HG02840 (cell line): ENCODE data around the gene P2RY8.
"Not testable (repeated sequence)": the region's sequence is repeated elsewhere in the genome, so short reads cannot be mapped to it uniquely, and the experiment has no call there.

Experiments
- ATAC-seq: cut with Tn5 transposase; IDR thresholded peaks from one replicate; pipeline ENCODE4 v1.9.1; 2021; ENCODE audit warnings: mild to moderate bottlenecking, moderate library complexity, moderate number of reproducible peaks; ENCODE audit not compliant: unreplicated experiment, low FRiP score

The P2RY8 gene

GRCh38 chrX:1449036-1449822, 87.8 kb downstream of the P2RY8 start:
- ATAC-seq, result no peak

DNA sequence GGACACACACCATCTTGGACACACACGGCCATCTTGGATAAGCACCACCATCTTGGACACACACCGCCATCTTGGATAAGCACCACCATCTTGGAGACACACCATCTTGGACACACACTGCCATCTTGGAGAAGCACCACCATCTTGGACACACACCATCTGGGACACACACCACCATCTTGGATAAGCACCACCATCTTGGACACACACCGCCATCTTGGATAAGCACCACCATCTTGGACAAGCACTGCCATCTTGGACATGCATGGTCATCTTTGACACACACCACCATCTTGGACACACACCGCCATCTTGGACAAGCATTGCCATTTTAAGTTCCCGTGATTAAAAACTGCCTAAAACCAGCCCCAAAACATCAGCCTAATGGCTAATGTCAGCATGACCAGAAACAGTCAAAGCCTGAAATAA, 88.4 kb downstream of the P2RY8 start:
- ATAC-seq, result not testable (repeated sequence)

DNA sequence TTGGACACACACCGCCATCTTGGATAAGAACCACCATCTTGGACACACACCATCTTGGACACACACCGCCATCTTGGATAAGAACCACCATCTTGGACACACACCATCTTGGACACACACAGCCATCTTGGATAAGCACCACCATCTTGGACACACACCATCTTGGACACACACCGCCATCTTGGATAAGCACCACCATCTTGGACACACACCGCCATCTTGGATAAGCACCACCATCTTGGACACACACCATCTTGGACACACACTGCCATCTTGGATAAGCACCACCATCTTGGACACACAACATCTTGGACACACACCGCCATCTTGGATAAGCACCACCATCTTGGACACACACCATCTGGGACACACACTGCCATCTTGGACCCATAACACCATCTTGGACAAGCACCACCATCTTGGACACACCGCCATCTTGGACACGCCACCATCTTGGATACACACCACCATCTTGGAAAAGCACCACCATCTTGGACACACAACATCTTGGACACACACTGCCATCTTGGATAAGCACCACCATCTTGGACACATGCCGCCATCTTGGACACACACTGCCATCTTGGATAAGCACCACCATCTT, 88.9 kb downstream of the P2RY8 start:
- not testable (repeated sequence) for ATAC-seq

- ATAC-seq, result not testable (repeated sequence)
Observed at GRCh38 chrX:1446984-1447968, 89.7 kb downstream of the P2RY8 start.

DNA sequence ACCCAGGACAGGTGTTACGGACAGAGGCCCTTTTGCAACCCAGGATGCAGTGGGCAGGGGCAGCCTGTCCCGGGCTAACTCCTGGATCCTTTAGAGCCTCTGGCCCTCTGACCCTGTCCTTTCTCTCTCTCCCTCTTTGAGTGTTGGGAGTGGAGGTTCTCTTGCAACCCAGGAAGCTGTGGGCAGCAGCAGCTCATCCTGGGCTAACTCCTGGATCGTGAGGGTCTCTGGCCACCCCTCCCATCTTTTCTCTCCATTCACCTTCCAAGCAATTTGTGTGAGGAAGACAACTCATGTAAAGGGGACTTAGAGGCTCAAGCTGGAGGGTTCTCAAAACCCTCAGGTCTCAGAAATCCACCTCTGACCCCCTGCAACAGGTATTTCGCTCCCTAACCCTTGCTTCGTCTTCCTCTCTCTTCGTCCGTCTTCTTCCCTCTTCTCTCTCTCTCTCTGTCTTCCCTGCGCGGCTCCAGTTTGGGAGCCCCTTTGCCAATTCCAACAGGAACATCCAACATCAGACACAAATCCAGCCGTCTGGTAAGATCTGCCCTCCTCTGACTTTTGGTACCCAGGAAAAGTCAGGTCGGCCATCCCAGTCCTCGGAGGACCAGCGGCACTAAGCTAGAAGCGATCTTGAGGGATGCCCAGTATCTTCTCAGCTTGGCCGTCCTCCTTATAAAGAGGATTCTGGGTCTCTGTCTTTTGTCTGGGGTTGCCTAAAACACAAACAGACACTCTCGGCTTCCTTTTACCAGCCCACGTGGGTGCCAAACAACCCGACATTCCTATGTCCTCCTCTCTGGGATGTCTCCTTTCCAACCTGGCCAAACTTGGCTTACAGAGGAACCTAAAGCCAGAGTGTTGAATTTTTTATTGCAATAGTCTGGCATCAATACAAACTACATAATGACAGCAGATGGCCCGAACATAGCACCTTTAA, 92.2 kb downstream of the P2RY8 start:
- ATAC-seq, result no peak

DNA sequence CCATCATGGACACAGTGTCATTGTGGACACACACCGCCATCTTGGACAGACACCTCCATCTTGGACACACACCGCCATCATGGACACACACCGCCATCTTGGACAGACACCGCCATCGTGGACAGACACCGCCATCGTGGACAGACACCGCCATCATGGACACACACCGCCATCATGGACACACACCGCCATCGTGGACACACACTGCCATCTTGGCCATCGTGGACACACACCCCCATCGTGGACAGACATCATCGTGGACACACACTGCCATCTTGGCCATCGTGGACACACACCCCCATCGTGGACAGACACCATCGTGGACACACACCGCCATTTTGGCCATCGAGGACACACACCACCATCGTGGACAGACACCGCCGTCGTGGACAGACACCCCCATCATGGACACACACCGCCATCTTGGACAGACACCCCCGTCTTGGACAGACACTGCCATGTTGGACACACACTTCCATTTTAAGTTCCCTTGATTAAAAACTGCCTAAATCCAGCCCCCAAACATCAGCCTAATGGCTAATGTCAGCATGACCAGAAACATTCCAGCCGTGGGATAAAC, 93.4 kb downstream of the P2RY8 start:
- no peak for ATAC-seq

DNA sequence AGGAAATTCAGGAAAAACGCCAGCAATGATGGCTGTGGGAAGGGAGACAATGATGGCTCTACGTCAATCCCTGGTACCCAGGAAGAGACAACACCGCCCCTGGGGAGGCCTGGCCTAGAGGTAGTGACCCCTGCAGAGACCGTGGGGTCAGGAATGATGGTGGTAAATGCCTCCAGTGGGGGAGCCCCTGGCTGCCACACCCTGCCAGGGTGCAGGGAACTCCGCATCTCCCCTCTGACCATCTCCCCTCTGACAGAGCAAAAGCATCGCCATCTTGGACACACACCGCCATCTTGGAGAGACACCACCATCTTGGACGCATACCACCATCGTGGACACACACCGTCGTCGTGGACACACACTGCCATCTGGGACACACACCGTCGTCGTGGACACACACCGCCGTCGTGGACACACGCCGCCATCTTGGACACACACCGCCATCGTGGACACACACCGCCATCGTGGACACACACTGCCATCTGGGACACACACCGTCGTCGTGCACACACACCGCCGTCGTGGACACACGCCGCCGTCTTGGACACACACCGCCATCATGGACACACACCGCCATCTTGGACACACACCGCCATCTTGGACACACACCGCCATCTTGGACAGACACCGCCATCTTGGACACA, 94.1 kb downstream of the P2RY8 start:
- no peak for ATAC-seq

DNA sequence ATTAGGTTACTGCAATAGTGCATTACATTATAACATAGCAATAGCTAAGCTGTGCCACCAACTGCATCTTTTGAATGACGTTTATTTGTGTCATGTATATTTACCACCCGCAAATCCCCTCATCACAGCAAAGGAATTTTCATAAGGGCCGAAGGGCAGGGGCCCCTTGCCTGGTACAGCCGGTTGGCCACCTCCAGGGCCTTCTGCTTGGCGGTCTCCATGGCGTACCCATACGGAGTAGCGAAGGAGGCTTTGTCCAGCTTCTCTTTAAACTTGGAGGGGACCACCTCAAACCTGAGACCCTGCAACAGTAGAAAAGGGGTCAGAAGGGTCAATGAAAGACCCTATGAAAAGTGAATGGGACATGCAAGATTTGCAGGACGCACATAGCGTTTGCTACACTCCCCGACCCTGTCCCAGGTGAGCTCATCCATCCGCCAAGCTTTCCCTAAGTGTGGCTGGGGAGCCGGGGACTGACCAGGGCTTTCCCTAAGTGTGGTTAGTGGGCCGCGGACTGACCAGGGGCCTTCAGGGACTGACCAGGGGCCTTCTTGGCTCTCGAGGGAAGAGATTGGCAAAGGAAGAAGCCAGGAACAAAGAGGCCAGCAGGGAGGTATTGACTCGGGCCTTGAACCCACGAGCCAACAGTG, 94.8 kb downstream of the P2RY8 start:
- ATAC-seq, result no peak

DNA sequence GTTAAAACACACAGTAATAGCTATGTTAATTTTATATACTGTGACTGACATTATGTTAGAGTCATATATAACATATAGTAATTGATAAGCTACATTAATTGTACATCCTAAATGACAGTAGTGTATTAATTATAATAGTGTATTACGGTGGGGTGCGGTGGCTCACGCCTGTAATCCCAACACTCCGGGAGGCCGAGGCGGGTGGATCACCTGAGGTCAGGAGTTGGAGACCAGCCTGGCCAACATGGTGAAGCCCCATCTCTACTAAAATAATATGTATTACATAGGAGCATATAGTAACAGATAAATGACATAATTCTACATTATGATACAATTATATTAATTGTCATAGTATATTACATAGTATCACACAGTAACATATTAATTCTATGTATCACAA, 96.5 kb downstream of the P2RY8 start:
- no peak for ATAC-seq

- no peak for ATAC-seq
Observed at GRCh38 chrX:1435241-1435895, 101.6 kb downstream of the P2RY8 start.

- no peak for ATAC-seq
Observed at GRCh38 chrX:1434871-1435240, 102.1 kb downstream of the P2RY8 start.

DNA sequence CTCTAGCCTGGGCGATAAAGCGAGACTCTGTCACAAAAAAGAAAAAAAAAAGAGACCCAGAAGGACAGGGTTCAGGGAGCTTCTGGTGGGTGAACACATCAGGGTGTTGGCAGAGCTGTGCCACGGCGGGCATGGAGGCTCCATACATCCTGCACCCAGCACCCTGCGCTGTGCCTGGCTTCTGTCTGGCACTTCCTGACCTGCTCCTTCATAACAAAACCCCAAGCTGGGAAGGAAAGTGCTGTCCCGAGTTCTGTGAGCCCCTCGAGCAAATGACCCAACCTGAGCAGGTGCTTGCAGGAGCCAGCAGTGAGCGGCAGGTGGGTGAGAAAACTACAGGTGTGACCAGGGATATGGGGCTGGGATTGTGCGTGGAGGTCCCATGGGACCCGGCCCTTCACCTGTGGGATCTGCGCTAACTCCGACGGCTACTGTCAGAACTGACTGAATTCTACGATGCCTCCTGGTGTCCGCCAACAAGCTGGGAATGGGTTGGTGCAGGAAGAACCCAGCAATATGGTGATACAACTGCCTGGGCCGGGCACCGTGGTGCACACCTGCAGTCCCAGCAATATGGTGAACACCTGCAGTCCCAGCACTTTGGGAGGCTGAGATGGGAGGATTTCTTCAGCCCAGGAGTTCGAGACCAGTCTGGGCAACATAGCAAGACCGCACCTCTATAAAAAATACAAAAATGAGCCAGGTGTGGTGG, 103.2 kb downstream of the P2RY8 start:
- ATAC-seq, result no peak

DNA sequence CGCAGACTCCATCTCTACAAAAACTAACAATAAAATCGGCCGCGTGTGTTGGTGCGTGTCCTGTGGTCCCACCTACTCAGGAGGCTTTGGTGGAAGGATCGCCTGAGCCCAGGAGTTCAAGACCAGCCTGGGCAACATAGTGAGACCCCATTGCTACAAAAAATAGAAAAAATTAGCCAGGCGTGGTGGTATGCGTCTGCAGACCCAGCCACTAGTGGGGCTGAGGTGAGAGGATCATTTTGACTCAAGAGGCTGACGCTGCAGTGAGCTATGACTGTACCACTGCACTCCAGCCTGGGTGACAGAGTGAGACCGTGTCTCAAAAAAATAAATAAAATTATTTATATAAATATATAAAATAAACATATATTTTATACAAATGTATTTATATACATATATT, 106.5 kb downstream of the P2RY8 start:
- no peak for ATAC-seq

DNA sequence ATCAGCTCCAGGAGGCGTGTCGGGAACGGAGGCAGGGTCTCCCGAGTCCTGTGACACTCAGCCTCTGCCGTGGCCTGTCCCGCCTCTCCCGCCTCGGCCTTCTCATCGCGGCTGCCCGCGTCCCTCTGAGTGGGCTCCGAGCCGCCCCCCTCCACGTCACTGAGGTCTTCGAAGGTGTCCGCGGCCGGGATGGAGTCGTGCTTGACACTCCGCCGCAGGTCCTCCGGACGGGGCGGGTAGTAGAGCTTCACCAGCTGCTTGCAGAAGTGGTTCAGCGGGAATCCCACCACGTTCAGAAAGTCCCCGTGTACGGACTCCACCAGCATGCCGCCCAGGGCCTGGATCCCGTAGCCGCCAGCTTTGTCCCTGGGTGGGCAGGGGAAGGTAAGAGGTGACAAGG, 109.2 kb downstream of the P2RY8 start:
- no peak for ATAC-seq

- not testable (repeated sequence) for ATAC-seq
Observed at GRCh38 chrX:1426321-1426720, 110.7 kb downstream of the P2RY8 start.

DNA sequence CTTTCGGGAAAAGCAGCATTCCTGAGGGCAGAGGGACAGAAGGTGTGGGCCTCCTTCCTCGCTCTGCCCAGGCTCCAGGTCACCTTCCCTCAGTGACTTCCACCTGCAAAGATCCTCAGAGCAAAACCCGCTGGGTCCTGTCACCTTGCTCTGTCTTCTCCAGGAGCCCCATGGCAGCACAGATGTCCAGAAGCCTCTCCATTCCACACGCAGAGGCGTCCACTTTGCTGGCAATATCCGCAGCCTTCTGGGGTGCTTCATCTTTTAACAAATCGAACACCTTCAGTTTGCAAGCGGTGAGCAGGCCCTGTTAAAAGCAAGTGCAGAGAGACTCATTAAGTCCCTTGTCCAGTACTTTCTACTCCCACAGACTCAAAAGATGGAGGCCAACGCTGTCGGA, 111.6 kb downstream of the P2RY8 start:
- no peak for ATAC-seq

GRCh38 chrX:1424147-1424851, 112.7 kb downstream of the P2RY8 start:
- no peak for ATAC-seq
